Hepatocyte (in vitro differentiated cells): ENCODE measurements around the gene NEU3. TPM values are rescaled to one million over a fixed set of nuclear protein-coding genes. Genes with fewer than 3 reads are reported as not detected.

Experiments used
- DNase-seq: peaks from one replicate; pipeline ENCODE4 v3.0.0-alpha.2; 2016; ENCODE audit warnings: low spot score
- H2AFZ ChIP-seq: fragments of 200-600 bp; sonication (generic); 2 replicates; pipeline ENCODE4 v1.6.0; 2016; ENCODE audit warnings: antibody characterized with exemption, mild to moderate bottlenecking
- H3K27ac ChIP-seq: fragments of 200-600 bp; sonication (generic); 2 replicates; pipeline ENCODE4 v1.5.1; 2016; ENCODE audit warnings: mild to moderate bottlenecking
- H3K27me3 ChIP-seq: fragments of 200-600 bp; sonication (generic); 2 replicates; pipeline ENCODE4 v1.6.1; 2016
- H3K36me3 ChIP-seq: fragments of 200-600 bp; sonication (generic); replicated peaks from 2 replicates; pipeline ENCODE4 v1.5.1; 2016; ENCODE audit warnings: low read depth; ENCODE audit not compliant: insufficient read depth
- H3K4me1 ChIP-seq: fragments of 200-600 bp; sonication (generic); 2 replicates; pipeline ENCODE4 v1.5.1; 2016; ENCODE audit warnings: mild to moderate bottlenecking, moderate library complexity; ENCODE audit not compliant: insufficient read depth
- H3K4me2 ChIP-seq: fragments of 200-600 bp; sonication (generic); 2 replicates; pipeline ENCODE4 v1.6.0; 2016
- H3K4me3 ChIP-seq: fragments of 200-600 bp; sonication (generic); 2 replicates; pipeline ENCODE4 v1.5.1; 2016; ENCODE audit warnings: mild to moderate bottlenecking
- H3K79me2 ChIP-seq: fragments of 200-600 bp; sonication (generic); 2 replicates; pipeline ENCODE4 v1.6.0; 2017; ENCODE audit warnings: mild to moderate bottlenecking
- H3K9me2 ChIP-seq: fragments of 200-600 bp; sonication (generic); replicated peaks from 2 replicates; pipeline ENCODE4 v1.6.0; 2017; ENCODE audit warnings: mild to moderate bottlenecking; ENCODE audit not compliant: insufficient read depth
- H3K9me3 ChIP-seq: fragments of 200-600 bp; sonication (generic); 2 replicates; pipeline ENCODE4 v1.5.1; 2016; ENCODE audit warnings: low read depth, mild to moderate bottlenecking
- H4K20me1 ChIP-seq: fragments of 200-600 bp; sonication (generic); 2 replicates; pipeline ENCODE4 v1.6.0; 2016; ENCODE audit warnings: mild to moderate bottlenecking; ENCODE audit not compliant: insufficient read depth, poor library complexity, severe bottlenecking
- CTCF ChIP-seq: fragments of 200-600 bp; sonication (generic); IDR thresholded peaks from 2 replicates; pipeline ENCODE4 v1.5.1; 2016; ENCODE audit warnings: antibody characterized with exemption, mild to moderate bottlenecking; ENCODE audit not compliant: poor library complexity
- EZH2 ChIP-seq: fragments of 200-600 bp; sonication (generic); IDR thresholded peaks from 2 replicates; pipeline ENCODE4 v1.6.1; 2016; ENCODE audit warnings: antibody characterized with exemption, mild to moderate bottlenecking, borderline replicate concordance
- EZH2phosphoT487 ChIP-seq: fragments of 200-600 bp; sonication (generic); IDR thresholded peaks from one replicate; pipeline ENCODE4 v1.6.1; 2018; ENCODE audit warnings: antibody characterized with exemption, mild to moderate bottlenecking, low read depth, moderate library complexity; ENCODE audit not compliant: unreplicated experiment, severe bottlenecking
- WGBS: methylation state at CpG from one replicate; pipeline ENCODE4 v1.1.6; 2016; ENCODE audit warnings: low lambda C conversion rate; ENCODE audit errors: missing lambda C conversion rate; 5-methylcytosine and 5-hydroxymethylcytosine counted together
- polyA plus RNA-seq: library from polyadenylated mRNA; unstranded; fragments of >200 nt; fragmentation: Nextera tagmentation; extraction: Ambion mirVana; gene quantifications from 2 replicates; pipeline ENCODE4 v1.2.1, GENCODE V29; 2016
- total RNA-seq: library from RNA; depleted of rRNA; stranded (reverse); fragments of >200 nt; gene quantifications from 2 replicates; pipeline ENCODE4 v1.2.3, GENCODE V29; 2014

The NEU3 gene
- total and polyA plus RNA-seq, 2 experiments from 2014 or later, result 4.3 to 11.7 TPM

GRCh38 chr11:75032550-75032935 lies 43.8 kb downstream of the NEU3 start:
- Histone ChIP-seq H3K4me1 (peaks cover 5% of the 10 kb centered on the region), H3K9me2 (no peaks in the 10 kb centered on the region), H3K27me3 (no peaks in the 10 kb centered on the region), H4K20me1 (no peaks in the 10 kb centered on the region), H3K4me3 (no peak overlapping the region), H2AFZ (no peak overlapping the region), H3K27ac (no peak overlapping the region), H3K79me2 (no peaks in the 10 kb centered on the region), H3K9me3 (no peaks in the 10 kb centered on the region), H3K36me3 (no peaks in the 10 kb centered on the region), H3K4me2 (no peak overlapping the region)
- WGBS, result 90% methylated on average over 3 of the region's 3 CpGs
- no peak for TF ChIP-seq EZH2phosphoT487
- no peak for TF ChIP-seq EZH2
- no peak for TF ChIP-seq CTCF
- no peak for DNase-seq

- no peak overlapping the region for H2AFZ ChIP-seq
- no peaks in the 10 kb centered on the region for H3K9me2 ChIP-seq
- H3K79me2 ChIP-seq, result no peaks in the 10 kb centered on the region
- TF ChIP-seq EZH2 (no peak), CTCF (no peak), EZH2phosphoT487 (no peak)
- no peaks in the 10 kb centered on the region for H3K9me3 ChIP-seq
- H3K27me3 ChIP-seq, result no peaks in the 10 kb centered on the region
- WGBS, result 92% methylated on average over 3 of the region's 3 CpGs
- no peak overlapping the region for H3K4me2 ChIP-seq
- H3K4me3 ChIP-seq, result no peak overlapping the region
- no peak overlapping the region for H3K27ac ChIP-seq
- no peaks in the 10 kb centered on the region for H4K20me1 ChIP-seq
- peaks cover 5% of the 10 kb centered on the region for H3K4me1 ChIP-seq
- DNase-seq, result no peak
- no peaks in the 10 kb centered on the region for H3K36me3 ChIP-seq
Observed at GRCh38 chr11:75033916-75034315, 45.2 kb downstream of the NEU3 start.

GRCh38 chr11:75035256-75035655 lies 46.5 kb downstream of the NEU3 start:
- peaks cover 5% of the 10 kb centered on the region for H3K4me1 ChIP-seq
- TF ChIP-seq EZH2phosphoT487 (no peak), CTCF (no peak), EZH2 (no peak)
- H3K4me2 ChIP-seq, result no peak overlapping the region
- H3K27ac ChIP-seq, result no peak overlapping the region
- no peak overlapping the region for H3K4me3 ChIP-seq
- no peaks in the 10 kb centered on the region for H3K27me3 ChIP-seq
- H3K9me3 ChIP-seq, result no peaks in the 10 kb centered on the region
- no peak overlapping the region for H2AFZ ChIP-seq
- 92% methylated on average over 5 of the region's 5 CpGs for WGBS
- H3K79me2 ChIP-seq, result no peaks in the 10 kb centered on the region
- H4K20me1 ChIP-seq, result no peaks in the 10 kb centered on the region
- H3K9me2 ChIP-seq, result no peaks in the 10 kb centered on the region
- DNase-seq, result no peak
- no peaks in the 10 kb centered on the region for H3K36me3 ChIP-seq

- Histone ChIP-seq H3K4me3 (no peak overlapping the region), H3K27me3 (no peaks in the 10 kb centered on the region), H4K20me1 (no peaks in the 10 kb centered on the region), H3K27ac (no peak overlapping the region), H3K4me1 (peaks cover 5% of the 10 kb centered on the region), H3K9me2 (no peaks in the 10 kb centered on the region), H3K79me2 (no peaks in the 10 kb centered on the region), H3K9me3 (no peaks in the 10 kb centered on the region), H2AFZ (no peak overlapping the region), H3K36me3 (no peaks in the 10 kb centered on the region), H3K4me2 (no peak overlapping the region)
- no peak for DNase-seq
- TF ChIP-seq EZH2 (no peak), CTCF (no peak), EZH2phosphoT487 (no peak)
- 81% methylated on average over 3 of the region's 3 CpGs for WGBS
Observed at GRCh38 chr11:75035911-75036565, 47.3 kb downstream of the NEU3 start.
